ENCODE data around the gene GRAMD1B.

The GRAMD1B gene

GRCh38 chr11:123429913-123430720 lies at the start of gene GRAMD1B:
Gene GRAMD1B (plus strand): TSS chr11:123430269. CDS start chr11:123430793, 524 bp downstream.
- DNase-seq, result peak; percentile 75

- DNase-seq, result no peak
These were observed 48.9 kb upstream of the GRAMD1B start for GRCh38 chr11:123381149-123381548.

- peak; percentile 15 for DNase-seq
These were observed 48.1 kb upstream of the GRAMD1B start for GRCh38 chr11:123381817-123382554.

GRCh38 chr11:123382555-123383074 lies 47.5 kb upstream of the GRAMD1B start:
- no peak for DNase-seq

GRCh38 chr11:123384116-123384515 lies 46.0 kb upstream of the GRAMD1B start:
- no peak for DNase-seq

GRCh38 chr11:123386796-123387510 lies 43.1 kb upstream of the GRAMD1B start:
- no peak for DNase-seq

- DNase-seq, result no peak
These were observed 41.4 kb upstream of the GRAMD1B start for GRCh38 chr11:123388640-123389039.

- no peak for DNase-seq
These were observed 39.9 kb upstream of the GRAMD1B start for GRCh38 chr11:123390146-123390545.

- no peak for DNase-seq
These were observed 38.3 kb upstream of the GRAMD1B start for GRCh38 chr11:123391646-123392348.

GRCh38 chr11:123392431-123392830 lies 37.6 kb upstream of the GRAMD1B start:
- no peak for DNase-seq

GRCh38 chr11:123392844-123393243 lies 37.2 kb upstream of the GRAMD1B start:
- no peak for DNase-seq

GRCh38 chr11:123393312-123393927 lies 36.6 kb upstream of the GRAMD1B start:
- no peak for DNase-seq

- DNase-seq, result no peak
These were observed 25.4 kb upstream of the GRAMD1B start for GRCh38 chr11:123404676-123405075.

- no peak for DNase-seq
These were observed 24.9 kb upstream of the GRAMD1B start for GRCh38 chr11:123405123-123405592.

- no peak for DNase-seq
These were observed 23.5 kb upstream of the GRAMD1B start for GRCh38 chr11:123406441-123407129.

- DNase-seq, result peak; percentile 44
These were observed 22.7 kb upstream of the GRAMD1B start for GRCh38 chr11:123407130-123407995.

- no peak for DNase-seq
These were observed 22.0 kb upstream of the GRAMD1B start for GRCh38 chr11:123407996-123408597.

GRCh38 chr11:123408619-123409455 lies 21.2 kb upstream of the GRAMD1B start:
- DNase-seq, result no peak

Data from stimulated activated CD4-positive, alpha-beta T cell treated with anti-CD3 and anti-CD28 coated beads, Interleukin-4, amount 100 ng/mL, for 1 hour (primary cell).